Measurements from ENCODE around the gene MTUS2. TPM values are rescaled to one million over a fixed set of nuclear protein-coding genes. Genes with fewer than 3 reads are reported as not detected.

The MTUS2 gene
- total and polyA plus RNA-seq, 2 of the 8 experiments (the other 6 are each of a cell fraction or from before 2014, with no cell fraction given): 0.18 to 0.80 TPM

GRCh38 chr13:29384466-29384865, 564.3 kb downstream of the MTUS2 start:
- H4K8ac ChIP-seq (ENCODE audit: extremely low read depth, insufficient read depth, low read length): no peak overlapping the region
- no peak overlapping the region for H3K9ac ChIP-seq (replicated peaks in 1 of 4; ENCODE audit: extremely low read depth in 1 of 4, low read depth in 3 of 4, low read length in 3 of 4)
- no peak overlapping the region for H2BK120ac ChIP-seq (replicated peaks; ENCODE audit: low read depth, low read length)
- no peak overlapping the region for H2BK15ac ChIP-seq (ENCODE audit: low read length)
- no peak overlapping the region for H2AFZ ChIP-seq (ENCODE audit: low read length)
- CTCF ChIA-PET (ENCODE audit: partially characterized antibody): interaction anchor here (0.9 kb wide), 1 partner anchor 34 kb away, joined by 3 read pairs; no protein-coding TSS in a partner anchor
- H3K79me2 ChIP-seq (ENCODE audit: control insufficient read depth in 1 of 2, insufficient read depth in 2 of 2, low read length in 2 of 2): no peaks in the 10 kb centered on the region
- no peaks in the 10 kb centered on the region for H3K36me3 ChIP-seq (ENCODE audit: control insufficient read depth in 2 of 4, insufficient read depth in 4 of 4, low read length in 3 of 4)
- no peaks in the 10 kb centered on the region for H3K9me3 ChIP-seq (ENCODE audit: insufficient read depth in 2 of 2, low read depth in 1 of 2, low read length in 1 of 2)
- no peak overlapping the region for H3K27ac ChIP-seq (ENCODE audit: low read depth, low read length)
- no peak for TF ChIP-seq KDM5A (IDR thresholded peaks at IDR 0.05; ENCODE audit: low read length)
- TF ChIP-seq NANOG (IDR thresholded peaks at IDR 0.05; ENCODE audit: insufficient read depth, low read depth, low read length, poor library complexity, severe bottlenecking): no peak
- no peak for TF ChIP-seq SIX5 (IDR thresholded peaks at IDR 0.05; ENCODE audit: low read depth, low read length)
- TF ChIP-seq SAP30 (IDR thresholded peaks at IDR 0.05; ENCODE audit: insufficient read depth, insufficient replicate concordance, low read length): no peak
- TF ChIP-seq TCF12 (IDR thresholded peaks at IDR 0.05; ENCODE audit: low read depth, low read length): no peak
- TF ChIP-seq POLR2AphosphoS5 (IDR thresholded peaks at IDR 0.05; ENCODE audit: low read depth, low read length): no peak
- TF ChIP-seq SIN3A (conservative IDR thresholded peaks at IDR 0.05 in 1 of 2, IDR thresholded peaks at IDR 0.05 in 1 of 2; ENCODE audit: low read depth in 1 of 2, low read length in 2 of 2): no peak
- WGBS, 2 experiments (ENCODE audit: extremely low coverage in 1 of 2, insufficient coverage in 1 of 2, insufficient read length in 1 of 2, insufficient replicate concordance in 2 of 2, low coverage in 1 of 2, low lambda C conversion rate in 2 of 2, missing lambda C conversion rate in 1 of 2): 71% methylated on average over 3 of the region's 3 CpGs; no CpG with 5 or more reads in 1 of the 2 experiments
- no peaks in the 10 kb centered on the region for H3K23me2 ChIP-seq (ENCODE audit: low read depth, low read length)
- H2AK5ac ChIP-seq (ENCODE audit: low read depth, low read length): no peak overlapping the region
- H4K5ac ChIP-seq (ENCODE audit: insufficient read length, low read depth, low read length): no peak overlapping the region
- H3K4me3 ChIP-seq (ENCODE audit: extremely low read depth in 1 of 4, insufficient read depth in 2 of 4, low read depth in 3 of 4, low read length in 4 of 4): no peak overlapping the region
- H3K4ac ChIP-seq (replicated peaks; ENCODE audit: insufficient read length, low read depth, low read length): no peak overlapping the region
- no peak overlapping the region for H2BK20ac ChIP-seq (ENCODE audit: low read length)
- H2BK5ac ChIP-seq (ENCODE audit: low read depth, low read length): no peak overlapping the region
- no peak overlapping the region for H3K18ac ChIP-seq (ENCODE audit: extremely low read depth, low read length)
- POLR2A ChIA-PET (ENCODE audit: partially characterized antibody): no interaction called here
- H3K14ac ChIP-seq (ENCODE audit: insufficient read length): no peak overlapping the region
- no peak overlapping the region for H2BK12ac ChIP-seq (ENCODE audit: low read depth, low read length)
- DNase-seq (ENCODE audit: low read depth in 1 of 2, low spot score in 2 of 2) (no peak), FAIRE-seq (no peak)
- H3K4me1 ChIP-seq (replicated peaks in 1 of 4; ENCODE audit: control insufficient read depth in 3 of 4, insufficient read depth in 4 of 4, low read length in 3 of 4): no peaks in the 10 kb centered on the region
- no peaks in the 10 kb centered on the region for H3K79me1 ChIP-seq (ENCODE audit: low read depth, low read length)
- H3K4me2 ChIP-seq (ENCODE audit: insufficient read depth in 1 of 2, low read depth in 2 of 2, low read length in 2 of 2): no peak overlapping the region
- no peaks in the 10 kb centered on the region; a peak in 1 of 7 replicates for H3K27me3 ChIP-seq (replicated peaks in 1 of 4; ENCODE audit: control insufficient read depth in 3 of 4, extremely low read depth in 1 of 4, insufficient read depth in 3 of 4, low read length in 3 of 4)
- no peaks in the 10 kb centered on the region for H4K20me1 ChIP-seq (replicated peaks in 1 of 2; ENCODE audit: control insufficient read depth in 1 of 2, insufficient read depth in 2 of 2, low read length in 2 of 2)
- H3K56ac ChIP-seq (replicated peaks; ENCODE audit: insufficient read length, low read depth, low read length): no peak overlapping the region
- no peak overlapping the region for H3K23ac ChIP-seq (ENCODE audit: insufficient read length)
- H4K91ac ChIP-seq (replicated peaks; ENCODE audit: insufficient read length, low read length): no peak overlapping the region
